22Rv1 (cell line): ENCODE measurements around the gene KLHL40.

Source experiments
- ZFX ChIP-seq: fragments of 450-650 bp; IDR thresholded peaks from 2 replicates; pipeline ENCODE4 v1.6.1; 2017; ENCODE audit warnings: antibody characterized with exemption, borderline replicate concordance
- TF ChIP-seq, protein P1 (sequence below): fragments of 450-650 bp; IDR thresholded peaks from 2 replicates; pipeline ENCODE4 v1.5.1; 2017; ENCODE audit warnings: mild to moderate bottlenecking

DNA sequence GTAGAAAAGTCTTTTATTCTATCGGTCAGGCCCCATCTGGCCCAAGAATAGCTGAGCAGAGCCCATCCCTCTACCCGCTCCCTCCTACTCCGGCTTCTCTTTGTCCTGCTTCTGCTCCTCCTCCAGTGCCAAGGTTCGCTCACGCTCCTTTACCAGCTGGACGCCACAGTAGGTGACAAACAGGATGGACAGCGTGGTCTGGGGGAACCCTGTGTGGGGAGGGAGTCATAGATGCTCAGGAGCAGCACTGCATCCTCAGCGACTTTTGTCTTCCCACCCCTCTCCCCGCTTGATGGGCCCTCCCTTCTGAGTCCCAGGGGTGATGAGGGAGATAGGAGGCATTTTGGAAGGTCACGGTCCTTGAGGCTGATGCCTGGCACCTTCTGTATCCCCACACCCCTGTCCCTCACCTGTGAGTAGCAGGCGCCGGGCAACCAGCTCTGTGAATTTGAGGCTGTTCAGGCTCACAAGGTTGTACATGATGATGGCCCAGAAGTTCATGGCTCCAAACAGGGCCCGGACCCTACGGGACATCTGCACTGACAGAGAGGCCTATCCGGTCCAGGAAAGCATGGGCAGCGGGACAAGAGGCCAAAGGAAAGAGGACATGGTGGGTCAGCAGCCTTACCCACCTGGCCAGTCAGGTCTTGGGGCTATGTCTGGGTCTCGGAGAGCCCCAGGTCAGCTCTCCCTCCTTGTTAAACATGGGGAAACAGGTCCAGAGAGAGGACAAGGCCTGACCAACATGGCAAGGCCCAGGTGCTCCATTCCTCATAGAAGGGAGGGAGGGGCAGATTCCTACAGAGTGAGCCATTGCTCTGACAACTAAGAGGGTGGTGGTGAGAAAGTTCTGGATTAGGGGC is 7.6 kb downstream of the KLHL40 start:
- TF ChIP-seq, protein P1, sequence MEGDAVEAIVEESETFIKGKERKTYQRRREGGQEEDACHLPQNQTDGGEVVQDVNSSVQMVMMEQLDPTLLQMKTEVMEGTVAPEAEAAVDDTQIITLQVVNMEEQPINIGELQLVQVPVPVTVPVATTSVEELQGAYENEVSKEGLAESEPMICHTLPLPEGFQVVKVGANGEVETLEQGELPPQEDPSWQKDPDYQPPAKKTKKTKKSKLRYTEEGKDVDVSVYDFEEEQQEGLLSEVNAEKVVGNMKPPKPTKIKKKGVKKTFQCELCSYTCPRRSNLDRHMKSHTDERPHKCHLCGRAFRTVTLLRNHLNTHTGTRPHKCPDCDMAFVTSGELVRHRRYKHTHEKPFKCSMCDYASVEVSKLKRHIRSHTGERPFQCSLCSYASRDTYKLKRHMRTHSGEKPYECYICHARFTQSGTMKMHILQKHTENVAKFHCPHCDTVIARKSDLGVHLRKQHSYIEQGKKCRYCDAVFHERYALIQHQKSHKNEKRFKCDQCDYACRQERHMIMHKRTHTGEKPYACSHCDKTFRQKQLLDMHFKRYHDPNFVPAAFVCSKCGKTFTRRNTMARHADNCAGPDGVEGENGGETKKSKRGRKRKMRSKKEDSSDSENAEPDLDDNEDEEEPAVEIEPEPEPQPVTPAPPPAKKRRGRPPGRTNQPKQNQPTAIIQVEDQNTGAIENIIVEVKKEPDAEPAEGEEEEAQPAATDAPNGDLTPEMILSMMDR: no peak
- TF ChIP-seq ZFX: no peak
